Measurements from ENCODE around the gene ZDHHC14.
"Not testable (repeated sequence)": the region's sequence is repeated elsewhere in the genome, so short reads cannot be mapped to it uniquely, and the experiment has no call there.

ZDHHC14 gene

DNA sequence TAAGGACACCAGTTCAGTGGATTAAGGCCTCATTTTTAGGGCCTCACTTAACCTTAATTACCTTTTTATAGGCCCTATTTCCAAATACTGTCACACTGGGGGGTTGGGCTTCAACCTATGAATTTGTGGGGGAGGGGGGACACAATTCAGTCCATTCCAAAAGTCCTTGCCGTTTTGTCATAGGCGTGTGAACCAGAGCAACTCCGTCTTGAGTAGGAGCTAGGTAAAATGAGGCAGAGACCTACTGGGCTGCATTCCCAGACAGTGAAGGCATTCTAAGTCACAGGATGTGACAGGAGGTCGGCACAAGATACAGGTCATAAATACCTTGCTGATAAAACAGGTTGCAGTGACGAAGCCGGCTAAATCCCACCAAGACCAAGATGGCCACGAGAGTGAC lies 328.6 kb downstream of the ZDHHC14 start:
- no peak for DNase-seq

DNA sequence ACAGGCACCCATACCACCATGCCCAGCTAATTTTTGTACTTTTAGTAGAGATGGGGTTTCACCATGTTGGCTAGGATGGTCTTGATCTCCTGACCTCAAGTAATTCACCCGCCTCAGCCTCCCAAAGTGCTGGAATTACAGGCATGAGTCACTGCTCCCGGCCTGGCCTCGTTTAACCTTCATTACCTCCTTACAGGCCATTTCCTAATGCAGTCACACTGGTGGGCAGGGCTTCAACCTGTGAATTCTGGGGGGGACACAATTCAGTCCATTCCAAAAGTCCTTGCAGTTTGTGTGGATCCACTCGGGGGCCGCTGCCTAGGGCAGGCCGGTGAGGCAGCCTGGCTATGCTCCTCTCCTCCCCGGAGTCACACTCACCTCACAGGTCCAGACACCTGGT lies 329.6 kb downstream of the ZDHHC14 start:
- no peak for DNase-seq

DNA sequence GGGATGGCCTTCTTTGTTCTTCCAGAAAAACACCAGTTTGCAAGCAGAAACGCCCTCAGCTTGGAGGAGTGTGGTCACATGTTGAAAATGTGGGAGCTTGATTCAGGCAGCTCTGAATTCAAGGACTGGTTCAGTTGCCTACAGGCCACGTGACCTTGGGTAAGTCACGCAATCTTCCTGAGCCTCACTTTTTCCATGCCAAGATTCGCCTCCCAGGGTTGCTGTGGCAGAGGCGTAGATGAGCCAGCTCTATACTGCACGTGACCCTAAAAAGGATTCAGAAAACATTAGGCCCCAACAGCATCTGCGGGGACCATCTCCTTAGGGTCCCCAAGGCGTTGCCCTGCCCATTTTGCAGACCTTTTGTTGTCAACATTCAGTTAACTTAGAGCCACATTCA lies 330.1 kb downstream of the ZDHHC14 start:
- peak; percentile 16 for DNase-seq

DNA sequence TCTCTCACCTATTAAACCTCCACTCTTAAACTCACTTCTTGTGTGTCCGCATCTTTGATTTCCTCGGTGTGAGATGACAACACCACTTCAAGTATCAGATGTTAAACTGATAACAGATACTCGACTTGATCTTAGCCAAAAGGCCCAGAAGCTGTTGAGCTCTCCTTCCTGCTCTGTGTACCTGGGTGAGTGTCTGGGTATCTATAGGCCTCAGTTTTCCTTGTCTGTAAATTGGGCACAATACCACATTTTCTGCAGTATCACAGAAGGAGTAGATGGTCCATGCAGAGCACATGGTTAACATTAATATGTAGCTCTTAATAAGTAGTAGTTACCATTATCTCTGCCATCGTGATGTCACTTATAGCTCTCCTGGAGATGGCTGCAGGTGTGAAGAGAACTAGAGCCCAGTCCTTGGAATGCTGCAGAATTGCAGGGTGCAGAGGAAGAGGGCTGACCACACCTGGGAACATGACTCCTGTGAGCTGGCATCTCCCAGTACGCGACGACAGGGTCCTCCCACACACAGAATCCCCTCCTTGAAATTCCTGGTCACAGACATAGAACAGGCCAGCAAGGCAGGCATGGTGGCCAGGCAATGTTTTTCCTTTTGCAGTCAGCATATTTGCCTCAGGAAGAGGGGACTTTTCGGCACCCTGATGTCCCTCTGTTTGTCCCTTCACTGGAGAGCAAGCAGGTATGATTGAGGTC lies 331.8 kb downstream of the ZDHHC14 start:
- DNase-seq = no peak

DNA sequence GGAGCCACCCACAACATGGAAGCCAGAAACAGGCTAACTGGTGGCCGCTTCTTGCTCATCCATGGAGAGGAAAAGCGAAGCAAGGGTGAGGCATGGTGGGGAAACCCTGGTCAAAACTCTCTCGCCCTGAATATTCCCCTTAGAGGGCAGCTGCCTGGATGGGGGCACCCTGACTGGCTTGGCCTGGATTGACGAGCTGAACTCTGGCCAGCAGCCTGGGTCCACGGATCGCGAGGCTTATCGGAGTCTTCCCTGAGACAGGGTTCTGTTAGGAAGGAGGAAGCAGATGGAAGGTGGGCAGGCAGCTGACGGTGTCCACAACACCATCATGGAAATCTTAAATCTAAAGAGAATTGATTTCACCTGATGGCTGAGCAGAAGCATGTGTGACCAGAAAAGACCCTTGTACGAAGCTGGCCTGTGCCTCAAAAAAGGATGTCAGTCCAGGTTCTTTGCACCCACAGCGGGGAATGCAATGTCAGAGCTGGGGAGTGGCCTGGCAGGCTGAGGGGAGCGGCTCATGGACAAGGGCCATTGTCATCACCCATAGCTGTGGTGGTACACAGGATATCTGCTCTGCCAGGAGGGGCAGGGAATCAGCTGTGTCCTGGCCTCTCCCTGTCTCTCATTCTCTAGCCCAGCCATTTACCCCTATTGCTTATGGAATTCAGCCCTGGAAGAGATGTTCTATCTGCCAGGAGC lies 332.6 kb downstream of the ZDHHC14 start:
- DNase-seq = no peak

DNA sequence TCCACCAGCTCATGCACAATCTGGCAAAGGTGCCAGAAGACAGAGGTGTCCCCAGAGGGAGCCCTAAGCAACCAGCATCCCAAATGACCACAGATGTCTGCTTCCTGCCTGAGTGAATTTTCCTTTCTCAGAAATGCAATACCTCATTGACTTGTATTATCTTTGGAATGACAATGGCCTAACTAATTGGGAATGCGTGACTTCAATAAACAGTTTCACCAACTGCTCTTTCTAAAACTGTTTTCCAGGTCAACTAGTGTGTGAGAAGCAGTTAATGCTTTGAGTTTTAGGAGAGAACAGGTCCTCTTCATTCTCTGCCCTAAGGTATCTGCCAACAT lies 333.1 kb downstream of the ZDHHC14 start:
- DNase-seq = no peak

DNA sequence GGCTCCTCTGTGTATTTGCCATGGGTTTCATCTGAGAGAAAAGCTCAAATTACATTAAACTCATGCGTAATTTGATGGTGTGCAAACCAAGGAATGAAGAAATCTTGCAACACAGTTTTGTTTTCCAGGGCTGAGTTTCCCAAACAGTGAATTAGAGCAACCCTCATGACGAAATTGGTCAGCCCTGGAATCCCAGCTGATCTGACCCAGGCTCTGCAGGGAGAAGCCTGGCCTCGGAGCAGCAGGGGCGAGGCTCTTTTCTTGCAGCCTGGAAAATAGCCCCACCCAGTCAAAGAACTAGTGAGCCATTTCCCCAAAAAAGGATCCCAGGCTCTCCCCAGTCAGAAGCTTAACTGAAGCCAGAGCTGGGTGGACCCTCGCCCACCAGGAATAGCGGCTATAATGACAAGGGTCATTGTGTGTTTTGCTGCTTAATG lies 334.8 kb downstream of the ZDHHC14 start:
- peak; percentile 63 for DNase-seq

DNA sequence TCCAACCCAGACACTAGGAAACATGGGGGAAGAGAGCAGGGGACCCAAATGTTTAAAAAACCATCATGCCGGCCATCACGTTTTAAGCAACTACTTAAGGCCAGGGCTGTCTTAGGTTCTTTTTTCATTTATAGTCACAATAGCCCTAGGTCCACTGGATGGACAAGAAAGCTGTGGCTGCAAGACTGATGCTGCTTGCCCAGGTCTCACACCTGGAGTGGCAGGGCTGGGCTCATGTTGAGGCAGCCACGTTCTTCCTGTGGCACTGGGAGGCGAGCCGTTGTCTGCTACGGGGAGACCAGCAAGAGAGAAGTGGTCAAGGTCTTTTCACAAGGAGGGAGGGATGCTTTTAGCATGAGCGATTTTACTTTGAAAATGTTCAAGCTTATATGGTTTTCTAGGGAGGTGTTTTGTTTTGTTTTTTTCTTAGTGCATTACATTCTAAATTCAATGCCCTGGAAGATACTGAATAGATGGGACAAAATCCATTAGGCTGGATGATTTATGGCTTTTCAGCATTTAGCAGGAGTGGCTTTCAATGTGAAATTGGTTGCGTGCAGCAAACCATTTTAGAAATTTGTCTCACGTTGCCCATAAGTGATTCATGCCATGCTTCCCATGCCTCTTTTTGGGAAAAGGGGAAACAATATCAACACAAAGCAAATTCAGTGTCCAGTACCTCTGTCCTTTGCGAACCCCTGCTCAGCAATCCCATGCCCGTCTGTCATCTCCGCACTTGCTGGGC lies 335.4 kb downstream of the ZDHHC14 start:
- no peak for DNase-seq

DNA sequence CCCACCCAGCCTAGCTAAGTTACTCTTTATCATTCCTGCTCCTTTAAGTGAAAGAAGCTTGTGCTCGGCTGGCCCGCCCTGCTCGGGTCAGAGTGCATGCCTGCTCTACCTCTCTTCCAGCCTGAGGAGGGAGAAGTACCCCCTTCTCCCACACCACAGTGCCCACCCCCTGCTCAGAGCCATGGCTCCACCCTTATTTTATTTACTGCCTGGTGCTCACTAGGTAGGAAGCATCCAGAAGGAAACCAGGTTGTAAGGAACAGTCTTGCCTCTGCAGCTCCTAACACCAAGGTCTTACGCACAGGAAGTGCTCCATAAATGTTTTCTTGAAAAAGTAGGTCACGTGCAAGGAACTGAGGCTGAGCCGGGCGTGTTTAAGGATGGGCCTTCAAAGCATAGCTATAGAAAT lies 336.4 kb downstream of the ZDHHC14 start:
- DNase-seq = no peak

DNA sequence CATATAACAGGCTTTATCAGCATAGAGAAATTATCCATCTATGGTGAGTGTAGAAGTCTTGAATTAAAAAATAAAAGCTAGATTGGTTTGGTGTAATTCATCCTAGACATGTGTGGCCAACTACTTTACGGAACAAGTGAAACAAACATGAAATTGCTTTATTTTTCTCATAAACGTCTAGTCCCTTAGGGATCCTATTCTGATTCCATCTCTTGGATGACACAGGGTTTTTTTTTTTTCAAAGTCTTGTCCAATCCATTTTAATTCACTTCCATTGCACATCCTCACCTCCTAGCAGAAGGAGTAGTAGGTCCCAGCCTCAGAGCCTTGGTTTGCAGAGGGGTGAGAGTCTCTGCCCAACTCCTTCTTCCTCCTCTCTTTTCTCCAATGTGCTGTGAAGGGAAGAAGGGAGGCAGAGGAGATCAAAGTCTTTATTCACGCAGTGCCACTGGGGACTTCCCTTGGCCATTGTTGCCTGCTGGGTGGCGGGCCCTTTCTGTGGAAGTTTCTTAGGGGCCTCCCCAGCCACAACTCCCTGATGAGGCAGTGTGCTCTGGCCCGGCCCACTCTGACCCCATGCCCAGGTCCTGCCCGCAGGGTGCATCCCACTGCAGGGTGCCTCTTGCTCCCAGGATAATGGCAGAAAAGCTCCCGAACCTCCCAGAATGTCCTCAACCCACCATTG lies 337.7 kb downstream of the ZDHHC14 start:
- DNase-seq = no peak

DNA sequence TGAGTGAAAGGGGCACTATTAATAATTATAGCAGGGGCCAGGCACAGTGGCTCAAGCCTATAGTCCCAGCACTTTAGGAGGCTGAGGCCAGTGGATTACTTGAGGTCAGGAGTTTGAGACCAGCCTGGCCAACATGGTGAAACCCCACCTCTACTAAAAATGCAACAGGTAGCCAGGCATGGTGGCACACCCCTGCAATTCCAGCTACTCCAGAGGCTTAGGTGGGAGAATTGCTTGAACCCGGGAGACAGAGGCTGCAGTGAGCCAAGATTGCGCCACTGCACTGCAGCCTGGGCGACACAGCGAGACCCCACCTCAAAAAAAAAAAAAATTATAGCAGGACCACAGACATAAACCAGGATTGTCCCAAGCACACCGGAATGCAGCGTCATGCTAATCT lies 340.0 kb downstream of the ZDHHC14 start:
- not testable (repeated sequence) for DNase-seq

DNA sequence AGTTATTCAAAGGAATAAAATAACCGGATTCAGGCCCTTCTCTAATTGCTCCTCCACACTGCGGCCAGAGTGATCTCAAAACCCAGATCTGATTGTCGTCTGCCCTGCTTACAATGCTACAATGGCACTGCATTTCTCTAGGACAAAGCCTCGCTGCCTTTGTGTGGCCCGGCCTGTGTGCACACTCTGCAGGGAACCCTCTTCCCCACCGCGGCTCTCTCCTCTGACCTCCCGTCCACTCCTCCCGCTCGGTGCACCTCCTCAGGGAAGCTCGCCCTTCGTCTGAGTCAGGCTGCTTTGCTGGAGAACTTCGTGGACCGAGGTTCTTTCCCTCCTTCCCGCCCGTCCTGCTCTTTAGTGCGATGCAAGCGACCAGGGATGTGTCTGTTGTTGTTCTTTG lies 340.4 kb downstream of the ZDHHC14 start:
- no peak for DNase-seq

DNA sequence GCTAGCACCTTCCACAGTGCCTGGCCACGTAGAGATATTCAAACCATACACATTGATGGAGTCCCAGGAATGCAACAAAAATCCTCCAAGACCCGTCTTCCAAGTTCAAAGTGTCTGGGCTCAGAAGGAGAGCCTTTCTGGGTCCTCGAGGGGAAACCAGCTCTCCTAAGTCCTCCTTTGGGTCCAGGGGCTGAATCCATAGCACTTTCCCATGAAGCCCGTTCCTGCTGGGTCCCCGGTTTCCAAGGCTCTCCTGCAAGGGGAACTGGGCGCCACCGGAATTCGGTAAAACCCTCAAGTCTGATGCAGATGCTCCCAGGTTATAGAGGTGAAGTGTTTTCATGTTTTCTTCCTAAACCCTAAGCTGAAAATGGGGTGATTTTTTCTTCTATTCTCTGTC lies 340.8 kb downstream of the ZDHHC14 start:
- DNase-seq = no peak

DNA sequence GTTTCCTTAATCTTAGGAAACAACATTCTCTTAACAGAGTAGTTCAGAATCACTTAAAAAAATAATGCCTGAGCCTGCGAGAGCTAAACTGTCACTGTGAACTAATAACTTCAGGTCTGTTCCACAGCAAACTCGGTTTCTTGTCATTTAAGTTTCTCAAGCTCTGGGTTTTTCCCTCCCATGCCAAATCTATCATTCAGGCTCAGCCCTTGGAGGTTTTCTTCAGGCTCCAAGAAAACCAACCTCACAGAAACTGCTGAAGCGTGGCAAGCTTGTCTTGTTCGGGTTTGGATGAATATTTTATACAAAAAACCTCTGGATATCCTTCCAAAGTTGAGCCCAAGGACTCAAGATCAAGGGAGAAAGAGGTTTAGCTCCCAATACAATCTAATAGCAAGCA lies 342.4 kb downstream of the ZDHHC14 start:
- DNase-seq = no peak

DNA sequence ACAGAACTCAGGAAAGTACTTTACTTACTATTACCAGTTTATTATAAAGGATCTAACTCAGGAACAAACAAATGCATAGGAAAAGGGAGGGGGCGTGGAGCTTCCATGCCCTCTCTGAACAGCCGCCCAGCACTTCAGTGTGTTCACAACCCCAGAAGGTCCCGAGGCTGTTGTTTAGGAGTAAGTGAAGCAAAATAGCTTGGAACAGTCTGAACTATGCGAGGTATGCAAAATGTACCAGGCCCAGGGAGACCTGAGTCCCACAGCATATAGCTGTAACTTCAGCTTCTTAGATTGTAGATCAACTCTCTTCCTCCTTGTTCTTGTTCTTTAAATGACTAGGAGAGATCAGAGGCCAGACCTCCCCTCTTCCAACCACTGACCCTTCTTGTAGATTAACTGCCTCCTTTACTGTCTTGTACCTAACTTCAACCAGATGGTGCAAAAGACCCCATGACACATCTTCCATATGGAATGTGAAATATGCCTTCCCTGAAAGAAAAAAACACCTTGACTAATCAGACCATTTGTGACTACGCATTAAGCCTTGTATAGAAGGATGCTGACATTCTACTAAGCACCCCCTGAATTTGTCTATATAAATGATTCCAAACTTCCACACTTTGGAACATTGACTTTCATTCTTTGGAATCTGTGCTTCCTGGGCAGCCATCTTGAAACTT lies 343.3 kb downstream of the ZDHHC14 start:
- no peak for DNase-seq

DNA sequence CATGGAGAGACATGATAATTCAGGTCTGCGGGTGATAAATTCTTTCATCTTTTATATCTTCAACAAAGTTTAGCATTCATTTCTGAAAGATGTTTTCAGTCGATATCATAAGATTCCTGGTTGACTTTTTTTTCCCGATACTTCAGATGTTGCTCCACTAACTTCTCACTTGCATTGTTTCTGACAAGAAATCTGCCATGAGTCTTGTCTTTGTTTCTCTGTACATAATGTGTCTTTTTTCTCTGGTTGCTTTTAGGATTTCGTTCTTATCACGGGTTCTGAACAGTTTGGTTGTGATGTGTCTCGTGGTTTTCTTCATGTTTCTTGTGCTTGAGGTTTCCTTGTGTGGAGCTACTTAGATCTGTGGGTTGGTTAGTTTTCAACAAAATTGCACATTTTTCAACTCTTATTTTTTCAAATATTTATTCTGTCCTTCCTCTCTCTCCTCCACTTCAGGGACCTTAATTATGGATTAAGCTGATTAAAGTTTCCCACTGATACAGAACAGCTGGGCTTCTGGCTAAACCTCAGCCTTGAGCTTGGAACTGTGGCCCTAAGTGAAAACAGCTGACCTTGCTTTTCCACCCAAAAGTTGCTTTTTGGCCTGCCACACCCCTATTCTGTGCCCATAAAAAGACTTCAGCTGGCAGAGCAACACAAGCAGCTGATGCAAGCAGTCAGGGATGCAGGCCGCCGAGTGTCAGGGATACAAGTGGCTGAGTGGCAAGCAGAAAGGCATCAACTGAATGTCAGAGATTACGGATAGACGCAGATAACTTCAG lies 344.2 kb downstream of the ZDHHC14 start:
- no peak for DNase-seq

DNA sequence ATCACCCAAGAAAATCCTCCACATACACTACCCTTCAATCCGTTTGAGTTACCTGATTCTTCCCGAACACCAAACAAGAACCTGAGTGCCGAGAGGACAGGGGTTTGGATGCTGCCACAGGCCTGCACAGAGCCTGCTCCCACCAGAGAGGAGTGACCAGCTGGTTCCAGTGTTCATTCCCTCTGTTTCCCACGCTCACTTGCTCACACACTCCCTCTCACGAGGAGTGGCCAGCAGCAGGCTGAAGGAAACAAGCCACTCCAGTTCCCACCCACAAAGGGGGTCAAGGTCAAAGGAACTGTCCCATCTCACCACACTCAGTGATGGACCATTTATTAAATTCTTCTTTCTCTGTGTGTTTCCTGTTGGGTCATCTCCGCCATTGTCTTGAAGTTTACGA lies 344.8 kb downstream of the ZDHHC14 start:
- no peak for DNase-seq

DNA sequence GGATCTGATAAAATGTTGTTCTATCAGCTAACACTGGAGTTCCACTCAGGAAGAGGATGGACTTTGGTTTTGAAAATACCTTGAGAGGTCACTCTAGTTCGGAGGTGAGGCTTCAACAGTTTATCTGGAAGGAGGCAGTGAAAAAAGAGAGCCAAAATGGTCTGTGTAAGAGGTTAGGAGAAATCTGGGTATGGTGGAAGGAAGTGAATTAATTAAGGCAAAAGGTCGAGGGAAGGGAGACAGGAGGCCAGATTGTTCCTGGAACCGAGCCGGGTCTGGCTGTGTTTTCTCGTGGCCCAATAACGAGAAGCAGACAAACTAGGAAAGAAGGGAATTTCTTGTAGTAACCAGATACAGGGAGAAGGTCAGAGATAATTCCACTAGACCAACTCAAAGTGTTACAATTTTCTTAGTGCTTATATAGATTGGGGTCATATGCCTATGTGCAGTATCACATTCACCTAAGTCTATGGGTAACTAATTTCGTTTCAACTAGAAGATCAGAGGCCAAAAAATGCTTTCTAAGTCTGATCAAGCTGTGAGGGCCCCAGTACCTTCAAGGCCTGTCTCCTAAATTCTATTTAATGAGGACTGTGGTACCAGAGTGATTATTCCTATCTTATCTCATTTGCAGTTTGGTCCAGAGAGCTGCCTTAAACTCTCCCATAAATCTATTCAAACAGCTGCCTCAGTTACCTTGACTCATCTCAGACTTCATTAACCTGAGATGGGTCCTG lies 346.1 kb downstream of the ZDHHC14 start:
- DNase-seq = no peak

Data from right forelimb (tissue), 1 donor.